Chondrocyte (in vitro differentiated cells): ENCODE results near the gene TMTC2. TPM values are rescaled to one million over a fixed set of nuclear protein-coding genes. Genes with fewer than 3 reads are reported as not detected.

Experiments used
- DNase-seq: peaks from one replicate; pipeline ENCODE4 v3.0.0; 2021; ENCODE audit warnings: mixed read lengths, low spot score
- H3K27ac Mint-ChIP-seq: one replicate; pipeline ENCODE4 v1.8.0; 2021; ENCODE audit warnings: mild to moderate bottlenecking, moderate library complexity, mixed read lengths; ENCODE audit not compliant: unreplicated experiment
- H3K27me3 Mint-ChIP-seq: 2 replicates; pipeline ENCODE4 v1.8.0; 2021; ENCODE audit warnings: low read depth, mixed read lengths
- H3K36me3 Mint-ChIP-seq: 2 replicates; pipeline ENCODE4 v1.8.0; 2021; ENCODE audit warnings: low read depth, mixed read lengths
- H3K4me1 Mint-ChIP-seq: 2 replicates; pipeline ENCODE4 v1.8.0; 2021; ENCODE audit warnings: low read depth, mild to moderate bottlenecking, mixed read lengths
- H3K4me3 Mint-ChIP-seq: one replicate; pipeline ENCODE4 v1.8.0; 2021; ENCODE audit warnings: mild to moderate bottlenecking, moderate library complexity, mixed read lengths; ENCODE audit not compliant: unreplicated experiment
- H3K9me3 Mint-ChIP-seq: 2 replicates; pipeline ENCODE4 v1.8.0; 2021; ENCODE audit warnings: low read depth, mixed read lengths
- total RNA-seq: library from RNA; stranded (reverse); gene quantifications from 3 replicates; pipeline ENCODE4 v1.2.1, GENCODE V29; 2021
- TF ChIP-seq, protein P1 (sequence below): fragments of 200-600 bp; sonication (generic); IDR thresholded peaks from 2 replicates; pipeline ENCODE4 v1.5.0; 2021; ENCODE audit warnings: antibody characterized with exemption, mild to moderate bottlenecking, moderate library complexity

Gene TMTC2
- total RNA-seq, 1 donor from 2014 or later, result 1.4 TPM

DNA sequence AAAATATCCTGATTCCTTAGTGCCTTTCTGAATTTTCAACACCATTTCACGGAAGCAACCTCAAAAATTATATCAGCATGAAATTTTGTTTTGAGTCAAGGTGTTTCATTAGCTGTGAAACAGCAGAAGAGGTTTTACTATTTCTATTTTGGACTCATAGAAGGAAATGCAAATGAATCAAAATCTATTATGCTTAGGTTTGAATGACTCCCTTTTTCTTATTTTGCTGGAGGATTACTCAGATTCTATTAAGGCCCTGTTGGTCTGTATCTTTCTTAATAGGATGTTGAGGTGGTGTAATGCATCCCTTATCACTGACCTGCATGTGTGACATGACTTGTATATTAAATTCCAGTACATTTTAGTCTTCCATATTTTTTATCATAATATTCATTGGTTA lies 165.8 kb downstream of the TMTC2 start:
- H3K27me3 Mint-ChIP-seq, result no peaks in the 10 kb centered on the region
- H3K4me3 Mint-ChIP-seq, result no peak overlapping the region
- no peak for DNase-seq
- no peaks in the 10 kb centered on the region for H3K36me3 Mint-ChIP-seq
- TF ChIP-seq, protein P1, sequence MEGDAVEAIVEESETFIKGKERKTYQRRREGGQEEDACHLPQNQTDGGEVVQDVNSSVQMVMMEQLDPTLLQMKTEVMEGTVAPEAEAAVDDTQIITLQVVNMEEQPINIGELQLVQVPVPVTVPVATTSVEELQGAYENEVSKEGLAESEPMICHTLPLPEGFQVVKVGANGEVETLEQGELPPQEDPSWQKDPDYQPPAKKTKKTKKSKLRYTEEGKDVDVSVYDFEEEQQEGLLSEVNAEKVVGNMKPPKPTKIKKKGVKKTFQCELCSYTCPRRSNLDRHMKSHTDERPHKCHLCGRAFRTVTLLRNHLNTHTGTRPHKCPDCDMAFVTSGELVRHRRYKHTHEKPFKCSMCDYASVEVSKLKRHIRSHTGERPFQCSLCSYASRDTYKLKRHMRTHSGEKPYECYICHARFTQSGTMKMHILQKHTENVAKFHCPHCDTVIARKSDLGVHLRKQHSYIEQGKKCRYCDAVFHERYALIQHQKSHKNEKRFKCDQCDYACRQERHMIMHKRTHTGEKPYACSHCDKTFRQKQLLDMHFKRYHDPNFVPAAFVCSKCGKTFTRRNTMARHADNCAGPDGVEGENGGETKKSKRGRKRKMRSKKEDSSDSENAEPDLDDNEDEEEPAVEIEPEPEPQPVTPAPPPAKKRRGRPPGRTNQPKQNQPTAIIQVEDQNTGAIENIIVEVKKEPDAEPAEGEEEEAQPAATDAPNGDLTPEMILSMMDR, result no peak
- no peaks in the 10 kb centered on the region for H3K9me3 Mint-ChIP-seq
- H3K27ac Mint-ChIP-seq, result no peak overlapping the region
- H3K4me1 Mint-ChIP-seq, result peaks cover 4% of the 10 kb centered on the region

DNA sequence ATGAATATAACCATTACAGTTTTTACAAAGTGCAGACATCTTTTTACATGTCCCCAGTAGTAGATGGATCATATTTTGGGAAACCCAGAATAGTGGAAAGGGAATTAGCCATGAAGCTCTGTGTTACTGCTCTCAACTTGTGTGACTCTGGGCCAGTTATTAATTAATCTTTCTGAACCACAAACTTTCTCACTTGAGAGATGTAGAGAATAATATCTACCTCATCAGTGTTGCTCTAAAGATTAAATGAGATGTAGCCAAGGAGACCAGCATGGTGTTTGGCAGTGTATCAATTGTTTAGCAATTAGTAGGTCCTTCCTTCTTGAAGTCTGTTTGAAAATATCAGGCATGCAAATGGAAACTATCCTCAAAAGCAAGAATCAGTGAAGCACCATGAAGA lies 169.2 kb downstream of the TMTC2 start:
- H3K9me3 Mint-ChIP-seq, result peaks cover 3% of the 10 kb centered on the region
- H3K27ac Mint-ChIP-seq, result no peak overlapping the region
- TF ChIP-seq, protein P1, result no peak
- no peak overlapping the region for H3K4me3 Mint-ChIP-seq
- DNase-seq, result no peak
- no peaks in the 10 kb centered on the region for H3K36me3 Mint-ChIP-seq
- H3K4me1 Mint-ChIP-seq, result peaks cover 12% of the 10 kb centered on the region
- no peaks in the 10 kb centered on the region for H3K27me3 Mint-ChIP-seq

DNA sequence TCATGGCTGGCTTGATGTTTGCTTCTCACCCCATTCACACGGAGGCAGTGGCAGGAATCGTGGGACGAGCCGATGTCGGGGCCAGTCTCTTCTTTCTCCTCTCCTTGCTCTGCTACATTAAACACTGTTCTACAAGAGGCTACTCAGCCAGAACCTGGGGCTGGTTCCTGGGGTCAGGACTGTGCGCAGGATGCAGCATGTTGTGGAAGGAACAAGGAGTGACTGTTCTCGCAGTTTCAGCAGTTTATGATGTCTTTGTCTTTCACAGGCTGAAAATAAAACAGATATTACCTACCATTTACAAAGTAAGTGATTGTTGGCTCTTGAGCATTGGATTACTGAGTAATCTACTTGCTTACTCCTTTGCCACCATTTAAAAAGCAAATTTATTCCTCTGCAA lies 170.6 kb downstream of the TMTC2 start:
- H3K27me3 Mint-ChIP-seq, result no peaks in the 10 kb centered on the region
- no peak overlapping the region for H3K4me3 Mint-ChIP-seq
- TF ChIP-seq, protein P1, result no peak

DNA sequence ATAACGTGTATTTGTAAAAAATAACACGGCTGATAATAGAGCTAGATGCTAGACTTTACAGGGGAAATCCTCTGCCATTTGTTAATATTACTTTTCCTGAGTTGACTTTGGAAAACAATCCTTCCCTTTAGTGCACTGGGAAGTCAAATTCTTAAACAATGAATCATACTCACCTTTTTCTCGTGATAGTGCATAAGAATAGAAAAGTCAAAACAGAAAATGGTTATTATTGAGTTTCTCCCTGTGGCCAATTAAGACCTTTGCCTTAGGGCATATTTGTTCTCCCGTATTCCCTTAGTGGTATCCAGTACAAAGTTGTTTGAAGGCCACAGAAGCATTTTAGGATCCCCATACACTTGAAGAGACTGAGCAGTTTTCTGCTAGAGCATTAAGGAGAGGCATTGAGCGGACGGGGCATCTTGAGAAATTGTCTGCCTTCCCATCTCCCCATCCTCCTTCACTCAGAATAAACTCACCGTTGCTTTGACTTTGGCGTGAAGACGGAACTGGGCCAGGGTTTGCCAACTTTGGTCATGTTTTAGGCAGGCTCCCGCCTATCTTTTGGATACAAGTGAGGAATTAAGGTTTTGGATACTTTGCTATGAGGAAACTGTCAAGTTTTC lies 171.3 kb downstream of the TMTC2 start:
- H3K9me3 Mint-ChIP-seq, result peaks cover 3% of the 10 kb centered on the region
- DNase-seq, result no peak
- peaks cover 20% of the 10 kb centered on the region for H3K4me1 Mint-ChIP-seq
- H3K27ac Mint-ChIP-seq, result no peak overlapping the region
- TF ChIP-seq, protein P1, result no peak
- no peak overlapping the region for H3K4me3 Mint-ChIP-seq
- H3K36me3 Mint-ChIP-seq, result no peaks in the 10 kb centered on the region
- H3K27me3 Mint-ChIP-seq, result no peaks in the 10 kb centered on the region

More for the DNA sequence above, 170.6 kb downstream of the TMTC2 start:
- Mint-ChIP-seq H3K36me3 (no peaks in the 10 kb centered on the region), H3K4me1 (peaks cover 19% of the 10 kb centered on the region), H3K9me3 (peaks cover 3% of the 10 kb centered on the region), H3K27ac (no peak overlapping the region)
- no peak for DNase-seq

DNA sequence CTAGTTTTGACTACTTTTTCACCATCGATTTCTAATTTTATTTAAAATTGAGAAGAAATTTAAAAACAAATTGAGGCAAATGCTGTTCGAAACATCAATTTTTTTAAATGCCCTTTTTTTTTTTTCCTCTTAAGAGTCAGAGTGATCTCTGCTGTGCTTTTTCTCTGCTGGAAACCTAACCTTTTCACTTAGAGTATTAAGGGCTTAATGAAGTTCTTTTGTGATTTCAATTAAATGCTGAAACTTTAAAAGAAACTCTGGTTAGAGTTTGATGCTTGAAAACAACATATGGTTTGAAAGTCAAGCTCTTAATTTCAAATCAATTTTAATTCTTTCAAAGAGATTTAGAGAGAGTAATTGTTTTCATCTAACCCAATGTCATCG lies 171.8 kb downstream of the TMTC2 start:
- H3K36me3 Mint-ChIP-seq, result no peaks in the 10 kb centered on the region
- H3K9me3 Mint-ChIP-seq, result peaks cover 3% of the 10 kb centered on the region
- TF ChIP-seq, protein P1, result no peak
- H3K27ac Mint-ChIP-seq, result no peak overlapping the region
- DNase-seq, result no peak
- H3K4me1 Mint-ChIP-seq, result peaks cover 20% of the 10 kb centered on the region
- no peaks in the 10 kb centered on the region for H3K27me3 Mint-ChIP-seq
- H3K4me3 Mint-ChIP-seq, result no peak overlapping the region
